NCI-H2171 (cell line): ENCODE measurements around the gene PSTPIP2.
"Not testable (repeated sequence)": the region's sequence is repeated elsewhere in the genome, so short reads cannot be mapped to it uniquely, and the experiment has no call there.

ENCODE experiments used
- DNase-seq: peaks from one replicate; lab custom pipeline; 2025; lab: John Stamatoyannopoulos, UW

The PSTPIP2 gene

DNA sequence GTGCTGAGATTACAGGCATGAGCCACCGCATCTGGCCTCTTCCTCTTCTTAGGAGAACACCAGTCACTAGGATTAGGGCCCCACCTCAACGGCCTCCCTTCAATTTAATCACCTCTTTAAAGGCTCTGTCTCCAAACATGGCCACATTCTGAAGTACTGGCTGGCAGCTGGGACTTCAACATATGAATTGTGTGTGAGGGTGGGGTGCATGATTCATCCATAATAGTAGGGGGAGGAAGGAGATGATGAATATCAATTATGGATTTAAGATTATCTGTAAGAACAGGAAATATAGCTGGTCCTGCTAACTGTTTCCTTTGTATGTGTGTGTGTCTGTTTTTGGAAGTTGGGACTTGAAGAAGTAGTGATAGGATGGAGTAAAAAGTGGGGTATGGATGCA lies 90.2 kb downstream of the PSTPIP2 start:
- no peak for DNase-seq

DNA sequence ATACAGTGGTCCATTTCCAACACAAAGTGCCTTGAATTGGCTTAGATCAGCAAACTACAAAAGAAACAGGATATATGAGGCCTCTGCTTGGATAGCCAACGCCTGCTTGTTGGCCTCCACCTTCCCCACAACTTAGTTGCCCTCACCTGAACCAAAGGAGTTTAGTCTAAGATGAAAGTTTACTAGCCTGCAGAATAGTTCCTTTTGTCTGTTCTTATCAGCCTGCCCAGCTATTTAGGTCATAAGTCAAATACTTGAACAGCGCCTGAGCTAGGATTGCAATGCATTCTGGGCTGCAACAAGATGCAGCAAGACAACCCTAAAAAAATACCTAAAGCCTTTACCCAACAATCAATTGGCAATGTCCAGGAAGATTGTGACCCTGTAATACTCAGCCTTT lies 91.8 kb downstream of the PSTPIP2 start:
- no peak for DNase-seq

DNA sequence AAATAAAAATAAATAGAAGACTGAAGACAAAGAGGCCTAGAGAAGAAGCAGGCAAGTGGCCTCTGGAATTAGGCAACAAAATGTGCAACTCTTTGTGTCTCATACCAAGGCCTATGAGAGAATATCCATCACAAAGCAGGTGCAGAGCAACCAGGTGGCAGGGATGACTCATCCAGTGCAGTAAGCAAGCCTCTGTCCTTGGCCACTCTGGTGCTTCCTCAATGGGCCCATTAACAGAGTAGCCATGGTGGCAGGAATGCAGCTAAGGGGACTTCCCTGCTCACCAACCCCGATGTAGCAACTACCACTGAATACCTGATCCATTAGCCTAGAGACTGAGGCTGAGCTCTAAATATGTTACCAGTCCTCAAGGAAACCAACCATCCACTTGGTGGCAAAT lies 94.0 kb downstream of the PSTPIP2 start:
- no peak for DNase-seq

DNA sequence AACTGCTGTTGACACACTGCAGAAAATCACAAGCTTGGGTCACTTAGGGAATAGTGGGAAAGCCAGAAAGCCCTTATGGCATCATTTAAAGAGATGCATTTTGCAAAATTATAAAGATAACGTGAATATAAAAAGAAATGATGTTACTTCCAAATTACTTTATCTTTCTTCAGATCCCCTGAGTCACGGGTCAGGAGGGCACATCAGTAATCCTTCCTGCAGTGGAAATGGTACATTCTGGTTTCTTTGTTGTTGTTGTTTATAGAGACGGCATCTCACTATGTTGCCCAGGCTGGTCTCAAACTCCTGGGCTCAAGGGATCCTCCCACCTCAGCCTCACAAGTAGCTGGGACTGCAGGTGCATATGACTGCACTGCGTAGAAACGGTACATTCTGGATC lies 95.1 kb downstream of the PSTPIP2 start:
- DNase-seq, result no peak

DNA sequence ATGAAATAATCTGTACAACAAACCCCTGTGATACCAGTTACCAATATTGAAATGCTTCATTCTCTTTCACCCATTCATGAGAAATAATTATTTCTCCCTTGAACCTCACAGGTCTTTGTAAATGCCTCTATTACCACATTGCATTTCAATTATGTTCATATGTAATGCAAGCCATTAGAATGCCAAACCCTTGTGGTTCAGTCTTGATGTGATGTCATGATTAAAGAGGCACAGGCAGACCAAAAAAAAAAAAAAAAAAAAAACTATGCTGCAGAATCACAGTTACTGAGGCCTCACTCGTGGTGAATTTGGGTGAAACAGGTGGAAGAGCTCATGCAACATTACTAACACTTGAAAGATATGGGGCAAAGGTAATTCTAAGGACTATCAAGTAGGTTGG lies 95.5 kb downstream of the PSTPIP2 start:
- no peak for DNase-seq

DNA sequence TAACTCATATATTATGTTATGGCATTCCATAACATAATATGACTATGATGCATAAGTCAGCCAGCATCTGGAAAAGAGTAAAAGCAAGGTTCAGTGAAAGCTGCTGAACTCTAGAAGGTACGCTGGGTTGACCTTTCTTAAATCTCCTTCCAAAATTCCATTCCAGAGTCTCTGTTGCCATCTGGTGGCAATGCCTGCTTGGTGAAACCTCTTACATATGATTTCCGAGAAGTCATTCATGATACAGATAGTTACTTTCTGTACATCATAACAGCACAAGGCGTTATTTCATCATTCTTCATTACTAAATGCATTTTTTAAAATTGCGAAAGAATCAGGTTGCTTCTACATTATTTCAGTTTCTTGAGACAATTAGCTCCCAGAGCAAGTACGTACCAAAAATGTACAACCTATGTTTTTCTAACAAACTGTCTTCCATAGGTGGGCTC lies 97.9 kb downstream of the PSTPIP2 start:
- DNase-seq, result peak; percentile 65

DNA sequence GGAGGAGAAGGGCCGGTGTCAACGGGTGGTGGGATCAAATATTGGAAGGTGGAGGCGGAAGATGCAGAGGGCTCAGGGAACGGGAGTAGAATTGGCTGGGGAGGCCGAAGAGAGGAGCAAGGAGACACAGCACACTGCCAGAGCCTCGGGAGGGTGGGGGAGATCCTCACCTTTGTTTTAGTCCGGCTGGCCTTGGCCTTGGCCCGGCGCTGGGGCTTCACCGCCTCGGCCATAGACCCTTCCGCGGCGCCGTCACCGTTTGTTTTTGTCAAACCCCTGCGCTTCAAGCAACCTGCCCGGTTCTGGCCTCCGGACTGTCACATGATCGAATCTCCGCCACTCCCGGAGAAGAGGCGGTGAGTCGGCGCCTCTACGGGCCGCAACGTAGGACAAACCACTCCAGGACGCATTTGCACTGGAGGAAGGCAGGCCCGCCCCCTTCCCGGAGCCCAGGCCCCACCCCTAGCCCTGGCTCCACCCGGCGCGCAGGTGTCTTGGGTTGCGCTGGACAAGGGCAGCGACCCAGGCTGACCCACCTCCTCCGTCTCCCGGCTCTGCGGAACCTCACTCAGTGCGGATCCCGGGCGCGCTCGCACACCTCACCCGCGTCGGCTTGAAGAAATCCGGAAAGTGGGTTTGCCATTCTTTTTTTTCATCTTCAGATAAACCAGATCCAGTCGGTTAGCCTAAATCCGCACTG lies 104.9 kb downstream of the PSTPIP2 start, which contains the start of gene EPG5:
EPG5 (minus strand) TSS at position 323 of the 700 bp plus-strand sequence; CDS start at position 233, 90 bp downstream.
- DNase-seq, result peak; percentile 90

DNA sequence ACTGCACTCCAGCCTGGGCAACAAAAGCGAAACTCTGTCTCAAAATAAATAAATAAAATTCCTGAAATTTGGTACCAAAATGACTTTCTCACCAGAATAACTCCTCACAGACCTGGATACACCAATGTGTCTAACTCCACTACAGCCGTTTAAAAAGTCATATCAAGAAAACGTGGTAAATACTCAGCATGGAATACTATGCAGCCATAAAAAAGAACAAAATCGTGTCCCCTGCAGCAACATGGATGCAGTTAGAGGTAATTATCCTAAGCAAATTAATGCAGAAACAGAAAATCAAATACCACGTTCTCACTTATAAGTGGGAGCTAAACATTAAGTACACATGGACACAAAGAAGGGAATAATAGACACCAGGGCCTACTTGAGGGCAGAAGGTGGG lies 107.1 kb downstream of the PSTPIP2 start:
- not testable (repeated sequence) for DNase-seq

DNA sequence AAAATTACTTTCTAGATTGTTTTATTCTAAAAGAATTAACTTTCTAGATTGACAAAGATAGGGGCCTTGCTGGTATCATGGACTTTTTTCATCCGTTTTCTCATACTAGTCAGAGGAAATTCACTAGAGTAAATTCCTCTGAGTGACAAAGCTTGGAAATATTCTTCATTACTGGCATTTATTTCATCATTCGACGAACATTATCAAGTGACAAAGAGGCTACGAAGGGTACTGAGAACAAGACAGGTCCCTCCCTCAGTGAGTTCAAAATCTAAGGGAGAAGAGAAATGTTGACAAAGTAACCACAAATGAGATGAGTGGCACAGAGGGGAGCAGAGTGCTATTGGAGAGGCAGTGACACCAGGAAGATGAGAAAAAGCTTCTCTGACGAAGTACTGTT lies 109.2 kb downstream of the PSTPIP2 start:
- no peak for DNase-seq

DNA sequence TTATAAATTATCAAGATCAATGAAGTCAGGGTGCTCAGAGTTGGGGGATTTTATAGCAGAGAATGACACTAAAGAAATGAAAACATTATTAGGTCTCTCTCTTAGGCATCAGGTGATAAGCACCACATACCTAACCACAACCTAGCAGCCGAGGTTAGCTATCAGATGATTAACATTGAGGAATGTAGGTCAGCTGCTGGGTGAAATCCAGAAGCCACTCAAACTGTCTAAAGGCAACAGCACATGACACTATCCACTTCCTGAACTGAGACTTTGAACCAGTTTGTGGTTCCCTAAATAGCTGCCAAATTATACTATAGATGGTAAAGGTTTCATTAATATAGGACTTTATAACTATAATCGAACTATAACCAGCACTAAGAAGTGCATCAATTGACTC lies 109.6 kb downstream of the PSTPIP2 start:
- DNase-seq, result no peak

DNA sequence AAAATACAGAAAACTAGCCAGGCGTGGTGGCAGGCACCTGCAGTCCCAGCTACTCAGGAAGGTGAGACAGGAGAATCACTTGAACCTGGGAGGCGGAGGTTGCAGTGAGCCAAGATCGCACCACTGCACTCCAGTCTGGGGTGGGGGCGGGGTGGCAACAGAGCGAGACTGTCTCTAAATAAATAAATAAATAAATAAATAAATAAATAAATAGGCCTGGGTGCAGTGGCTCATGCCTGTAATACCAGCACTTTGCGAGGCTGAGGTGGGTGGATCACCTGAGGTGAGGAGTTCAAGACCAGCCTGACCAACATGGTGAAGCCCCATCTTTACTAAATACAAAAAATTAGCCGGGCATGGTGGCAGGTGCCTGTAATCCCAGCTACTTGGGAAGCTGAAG lies 112.6 kb downstream of the PSTPIP2 start:
- not testable (repeated sequence) for DNase-seq

DNA sequence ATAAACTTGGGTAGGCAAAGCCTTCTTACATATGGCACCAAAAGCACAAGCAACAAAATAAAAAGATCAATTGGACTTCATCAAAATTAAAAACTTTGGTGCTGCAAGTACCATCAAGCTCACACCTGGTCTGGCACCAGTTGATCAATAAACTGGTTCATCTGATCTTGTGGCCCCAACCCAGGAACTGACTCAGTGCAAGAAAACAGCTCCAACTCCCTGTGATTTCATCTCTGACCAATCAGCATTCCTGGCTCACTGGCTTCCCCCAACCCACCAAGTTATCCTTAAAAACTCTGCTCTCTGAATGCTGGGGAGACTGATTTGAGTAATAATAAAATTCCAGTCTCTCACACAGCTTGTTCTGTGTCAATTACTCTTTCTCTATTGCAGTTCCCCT lies 113.3 kb downstream of the PSTPIP2 start:
- DNase-seq, result no peak

DNA sequence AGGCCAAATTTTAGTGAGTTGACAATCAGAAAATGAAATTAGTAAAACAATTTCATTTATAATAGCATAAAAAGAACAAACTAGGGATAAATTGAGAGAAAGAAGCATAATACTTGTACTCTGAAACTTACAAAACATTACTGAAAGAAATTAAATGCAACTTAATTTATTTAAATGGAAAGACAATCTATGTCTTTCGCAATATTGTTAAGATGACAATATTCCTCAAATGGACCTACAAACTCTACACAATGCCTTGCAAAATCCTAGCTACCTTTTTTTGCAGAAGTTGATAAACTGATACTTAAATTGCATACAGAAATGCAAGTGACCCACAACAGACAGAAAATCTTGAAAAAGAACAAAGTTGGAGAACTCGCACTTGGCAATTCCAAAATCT lies 114.0 kb downstream of the PSTPIP2 start:
- no peak for DNase-seq

DNA sequence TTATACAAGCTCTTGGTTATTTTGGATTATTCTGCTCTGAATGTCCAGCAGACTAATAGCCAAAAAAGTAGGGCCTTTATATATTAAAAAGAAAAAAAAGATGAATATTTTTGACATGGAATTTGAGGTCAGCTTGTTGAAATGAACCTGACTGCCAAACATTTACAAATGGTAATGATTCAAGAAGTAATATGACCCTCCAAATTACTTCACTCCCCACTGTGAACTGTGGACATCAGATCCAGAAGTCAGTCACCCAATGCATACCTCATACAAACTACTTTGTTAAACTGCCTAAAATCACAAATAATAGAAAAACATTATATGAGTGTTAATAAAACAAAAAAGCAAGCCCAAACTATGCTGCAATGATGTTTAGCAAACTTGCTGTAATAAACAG lies 115.0 kb downstream of the PSTPIP2 start:
- DNase-seq, result no peak

DNA sequence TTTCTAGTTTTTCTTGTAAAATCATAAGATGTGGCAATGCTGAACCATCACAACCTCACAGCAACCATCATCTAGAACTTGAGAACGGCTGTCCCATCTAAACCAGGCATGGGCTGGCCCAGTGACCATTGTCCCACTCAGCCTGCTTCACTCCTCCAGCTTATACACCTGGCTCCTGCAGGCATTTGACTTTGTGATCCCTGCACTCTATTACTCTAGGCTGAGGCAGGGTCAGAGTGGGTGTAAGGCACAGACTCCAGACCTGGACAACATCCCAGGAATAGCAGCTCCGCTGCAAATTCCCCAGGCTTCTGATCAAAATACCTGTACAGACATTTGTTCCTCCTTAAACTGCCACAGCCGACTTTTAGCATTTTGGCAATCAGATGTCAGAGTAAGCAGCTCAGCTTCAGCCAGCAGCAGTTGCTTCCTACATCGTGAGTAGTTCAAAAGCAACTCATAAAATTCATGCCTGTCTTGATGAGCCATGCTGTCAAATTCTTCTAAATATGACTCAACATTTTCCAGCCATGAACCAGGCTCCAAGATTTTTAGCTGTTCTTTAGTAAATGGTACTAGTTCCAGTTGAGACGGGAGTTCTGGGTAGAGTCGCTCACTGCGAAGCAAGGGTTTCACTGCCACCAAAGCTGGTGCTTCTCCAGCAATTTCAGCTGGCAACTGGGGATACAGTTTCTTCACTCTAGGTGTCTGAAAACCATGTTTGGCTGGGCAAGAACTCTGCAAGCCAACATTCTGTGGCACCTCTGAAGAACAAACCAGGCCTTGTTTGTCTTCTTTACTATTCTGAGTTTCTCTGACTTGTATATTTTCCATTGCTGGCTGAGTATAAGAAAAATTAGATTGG lies 117.8 kb downstream of the PSTPIP2 start:
- DNase-seq, result no peak

DNA sequence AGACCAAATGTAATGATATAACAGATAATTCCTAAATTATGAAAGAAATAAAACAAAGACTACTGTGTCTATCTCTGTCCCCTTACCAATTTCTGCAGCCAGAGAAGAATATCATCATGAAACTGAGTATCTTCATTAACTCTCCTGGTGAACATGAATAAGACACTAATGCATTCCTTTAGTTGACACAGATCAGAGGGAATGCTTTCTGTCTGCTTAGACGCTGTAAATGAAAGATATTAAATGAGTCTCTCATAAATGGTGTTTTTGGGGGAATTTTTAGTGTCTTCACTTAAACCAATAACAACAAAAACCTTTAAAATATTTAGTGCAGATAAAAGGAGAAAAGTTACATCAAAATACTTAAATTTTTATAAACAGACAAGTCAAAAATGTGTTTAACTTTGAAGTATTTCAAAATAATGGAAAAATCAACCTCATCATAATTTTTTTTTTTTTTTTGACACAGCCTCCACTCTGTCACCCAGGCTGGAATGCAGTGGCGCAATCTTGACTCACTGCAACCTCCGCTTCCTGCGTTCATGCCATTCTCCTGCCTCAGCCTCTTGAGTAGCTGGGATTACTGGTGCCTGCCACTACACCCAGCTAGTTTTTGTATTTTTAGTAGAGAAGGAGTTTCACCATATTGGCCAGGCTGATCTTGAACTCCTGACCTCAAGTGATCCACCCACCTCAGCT lies 120.9 kb downstream of the PSTPIP2 start:
- DNase-seq, result no peak

DNA sequence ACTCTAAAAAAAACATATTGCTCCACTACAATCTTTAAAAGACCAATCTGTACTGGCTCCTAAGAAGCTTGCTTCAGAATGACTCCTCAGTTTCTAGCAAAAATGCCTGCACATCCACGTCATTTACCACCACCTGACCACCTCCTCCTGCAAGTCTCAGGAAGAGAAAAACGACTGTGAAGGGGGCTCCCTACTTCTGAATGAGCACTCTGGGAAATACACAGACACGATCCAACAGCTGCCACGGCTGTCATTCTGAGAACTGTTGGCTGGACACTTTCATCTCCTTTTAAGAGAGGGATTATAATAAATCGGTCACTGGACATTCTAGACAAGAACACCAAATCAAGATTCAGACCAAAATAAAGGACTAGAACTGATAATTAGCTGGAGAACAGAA lies 126.4 kb downstream of the PSTPIP2 start:
- no peak for DNase-seq

DNA sequence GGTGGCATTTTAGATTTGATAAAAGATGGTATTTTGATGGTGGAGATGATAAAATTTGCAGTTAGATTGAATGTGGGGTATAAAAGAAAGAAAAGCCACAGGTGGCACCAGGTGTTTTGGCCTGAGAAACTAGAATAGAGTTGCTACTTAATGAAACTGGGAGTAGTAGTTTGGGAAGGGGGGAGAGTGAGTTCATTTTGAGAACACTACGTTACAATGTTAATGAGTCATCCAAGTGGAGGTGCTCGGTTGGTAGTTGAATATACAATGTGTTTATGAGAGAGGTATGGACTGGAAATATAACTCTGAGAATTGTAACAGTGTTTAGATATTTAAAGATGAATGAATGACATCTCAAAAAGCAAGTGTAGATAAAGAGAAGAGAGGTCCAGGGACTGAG lies 131.3 kb downstream of the PSTPIP2 start:
- DNase-seq, result no peak

DNA sequence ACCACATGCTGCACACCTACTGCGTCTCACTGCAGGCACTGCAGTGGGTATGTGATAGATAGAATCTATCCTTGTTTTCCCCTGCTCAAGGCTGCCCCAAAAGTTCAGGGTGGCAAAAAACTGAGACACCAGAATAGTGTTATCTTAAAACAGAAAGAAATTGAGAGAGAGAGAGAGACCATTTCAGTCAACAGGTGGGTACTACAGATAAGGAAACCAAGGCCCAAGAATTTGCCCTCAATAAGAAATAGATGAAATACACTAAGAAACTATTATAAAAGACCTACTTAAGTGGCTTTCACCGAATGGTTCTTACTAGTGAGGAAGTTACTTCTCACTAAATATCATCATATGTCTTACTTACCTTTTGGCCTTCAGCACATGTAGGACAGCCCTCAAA lies 132.8 kb downstream of the PSTPIP2 start:
- no peak for DNase-seq

DNA sequence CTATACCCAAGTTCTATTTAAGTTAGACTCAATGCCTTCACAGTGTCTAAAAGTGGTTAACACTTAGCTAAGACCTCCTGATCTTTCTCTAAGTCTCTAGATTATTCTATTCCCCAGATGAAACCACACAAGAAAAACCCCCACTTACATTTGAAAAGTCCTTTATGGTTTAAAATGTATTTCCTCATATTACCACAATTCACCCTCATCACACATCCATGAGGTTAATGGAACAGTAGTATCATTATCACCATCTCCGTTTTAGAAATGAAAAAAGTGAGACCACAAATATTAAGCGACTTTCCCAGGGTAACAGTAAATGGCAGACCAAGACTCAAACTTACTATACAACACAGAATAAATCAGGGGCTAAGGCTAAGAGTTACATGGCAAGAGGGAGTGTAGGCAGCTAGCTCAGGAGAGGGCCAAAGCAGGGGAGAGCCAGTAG lies 133.5 kb downstream of the PSTPIP2 start:
- no peak for DNase-seq

DNA sequence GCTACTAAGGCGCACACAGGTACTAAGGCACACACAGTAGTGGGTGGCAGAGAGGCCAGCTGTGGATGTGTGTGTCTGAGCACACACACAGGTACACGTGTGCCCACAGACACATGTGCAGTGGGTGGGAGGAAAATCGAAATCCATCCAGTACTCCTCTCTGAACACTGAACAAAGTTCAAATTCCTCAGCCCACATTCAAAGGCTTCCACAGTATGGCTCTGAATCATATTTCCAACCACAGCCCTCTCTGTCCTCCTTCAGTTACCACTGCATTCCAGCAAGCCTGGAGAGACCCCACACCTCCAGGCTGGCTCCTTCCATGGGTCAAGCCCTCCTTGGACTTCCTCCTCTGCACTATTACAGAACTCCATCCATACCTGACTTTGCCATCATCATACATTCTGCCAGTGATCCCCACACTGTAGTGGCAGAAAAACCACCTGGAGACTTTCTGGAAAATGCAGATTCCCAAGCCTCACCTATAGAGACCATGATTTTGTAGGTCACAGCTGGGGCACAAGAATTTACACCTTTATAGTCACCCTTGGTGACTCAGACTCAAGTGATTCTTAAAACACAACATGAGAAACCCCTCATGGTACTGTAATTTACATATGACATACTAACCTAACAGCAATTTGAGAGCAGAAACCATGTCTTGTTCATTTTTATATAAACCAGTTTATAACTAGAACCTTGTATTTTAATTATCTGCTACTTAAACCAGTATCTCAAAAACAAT lies 136.3 kb downstream of the PSTPIP2 start:
- DNase-seq, result no peak
